Natural killer cell treated with Interleukin-12 subunit alpha and Interleukin-12 subunit beta and Interleukin-15 and Interleukin-18, amount 100 ng/mL, for 72 hours (primary cell): Measurements from ENCODE around the gene SMIM10L1. TPM values are rescaled to one million over a fixed set of nuclear protein-coding genes. Genes with fewer than 3 reads are reported as not detected.

Experiments used
- total RNA-seq, 2 donors: library from RNA; stranded (reverse); gene quantifications; one replicate each; pipeline ENCODE4 v1.2.3, GENCODE V29; 2022

The SMIM10L1 gene
- total RNA-seq, 2 donors from 2014 or later, result 8.8 to 9.4 TPM

Other genes with a start within 250 kb of the SMIM10L1 start
- not detected for gene PRH2, start 242.0 kb upstream of the SMIM10L1 start, total RNA-seq
- gene TAS2R14, start 231.9 kb upstream of the SMIM10L1 start, total RNA-seq, result 1 to 10 TPM; 2.3 to 6.2 TPM
- 1 to 10 TPM; 1.5 to 7.0 TPM for gene TAS2R50, start 184.3 kb upstream of the SMIM10L1 start, total RNA-seq
- gene TAS2R20, start 172.9 kb upstream of the SMIM10L1 start, total RNA-seq, result 1 to 10 TPM; 1.6 to 5.2 TPM
- 10 to 100 TPM in 1 of 2 donors, 1 to 10 TPM in 1; 4.2 to 11.7 TPM for gene TAS2R19, start 148.6 kb upstream of the SMIM10L1 start, total RNA-seq
- gene TAS2R31, start 139.8 kb upstream of the SMIM10L1 start, total RNA-seq, result 10 to 100 TPM in 1 of 2 donors, 1 to 10 TPM in 1; 4.8 to 11.4 TPM
- gene TAS2R46, start 108.9 kb upstream of the SMIM10L1 start, total RNA-seq, result 1 to 10 TPM; 1.5 to 5.6 TPM
- 1 to 10 TPM; 1.0 to 6.6 TPM for gene TAS2R43, start 78.9 kb upstream of the SMIM10L1 start, total RNA-seq
- gene TAS2R30, start 36.5 kb upstream of the SMIM10L1 start, total RNA-seq, result 1 to 10 TPM; 3.6 to 8.7 TPM
- not detected for gene TAS2R42, start 15.7 kb downstream of the SMIM10L1 start, total RNA-seq
- not detected for gene PRB3, start 98.5 kb downstream of the SMIM10L1 start, total RNA-seq
- gene PRB4, start 139.2 kb downstream of the SMIM10L1 start, total RNA-seq, result not detected
- gene PRB2, start 224.4 kb downstream of the SMIM10L1 start, total RNA-seq, result not detected